Upper lobe of left lung (tissue), 4 donors: Measurements from ENCODE around the gene PTGIS.

Experiments
- EP300 ChIP-seq, 4 donors: sonication (generic); formaldehyde crosslinking; IDR thresholded peaks; one replicate each; pipeline ENCODE4 v1.5.1; 2017; ENCODE audit warnings: antibody characterized with exemption in 4 of 4, control low read depth in 2 of 4
- POLR2AphosphoS5 ChIP-seq, 2 donors: sonication (generic); formaldehyde crosslinking; IDR thresholded peaks; one replicate each; pipeline ENCODE4 v1.5.1; 2017; ENCODE audit warnings: antibody characterized with exemption in 2 of 2
- TF ChIP-seq, protein P1 (sequence below), 6 experiments: fragments of 450-650 bp in 4 of 6; fragments of 200-600 bp in 2 of 6; sonication (generic) in 2 of 6; IDR thresholded peaks; one replicate each; pipeline ENCODE4 v1.5.1; 2016 to 2019; ENCODE audit warnings: antibody characterized with exemption in 6 of 6

DNA sequence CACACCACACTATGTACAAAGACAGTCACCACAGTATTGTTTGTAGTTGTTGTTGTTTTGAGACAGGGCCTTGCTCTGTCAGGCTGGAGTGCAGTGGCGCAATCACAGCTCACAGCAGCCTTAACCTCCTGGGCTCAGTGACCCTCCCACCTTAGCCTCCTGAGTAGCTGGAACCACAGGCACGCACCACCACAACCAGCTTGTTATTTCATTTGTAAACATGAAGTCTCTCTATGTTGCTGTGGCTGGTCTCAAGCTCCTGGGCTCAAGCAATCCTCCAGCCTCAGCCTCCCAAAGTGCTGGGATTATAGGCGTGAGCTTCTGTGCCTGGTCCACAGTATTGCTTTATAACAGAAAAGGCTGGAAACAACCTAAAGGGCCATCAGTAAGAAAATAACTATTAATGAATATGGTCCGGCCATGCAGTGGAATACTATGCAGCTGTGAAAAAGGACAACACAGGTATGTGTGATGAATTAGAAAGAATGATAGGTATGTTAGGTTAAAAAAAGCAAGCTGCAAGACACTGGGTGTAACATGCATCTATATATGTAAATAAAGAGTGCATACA lies 30.0 kb upstream of the PTGIS start:
- TF ChIP-seq, protein P1, sequence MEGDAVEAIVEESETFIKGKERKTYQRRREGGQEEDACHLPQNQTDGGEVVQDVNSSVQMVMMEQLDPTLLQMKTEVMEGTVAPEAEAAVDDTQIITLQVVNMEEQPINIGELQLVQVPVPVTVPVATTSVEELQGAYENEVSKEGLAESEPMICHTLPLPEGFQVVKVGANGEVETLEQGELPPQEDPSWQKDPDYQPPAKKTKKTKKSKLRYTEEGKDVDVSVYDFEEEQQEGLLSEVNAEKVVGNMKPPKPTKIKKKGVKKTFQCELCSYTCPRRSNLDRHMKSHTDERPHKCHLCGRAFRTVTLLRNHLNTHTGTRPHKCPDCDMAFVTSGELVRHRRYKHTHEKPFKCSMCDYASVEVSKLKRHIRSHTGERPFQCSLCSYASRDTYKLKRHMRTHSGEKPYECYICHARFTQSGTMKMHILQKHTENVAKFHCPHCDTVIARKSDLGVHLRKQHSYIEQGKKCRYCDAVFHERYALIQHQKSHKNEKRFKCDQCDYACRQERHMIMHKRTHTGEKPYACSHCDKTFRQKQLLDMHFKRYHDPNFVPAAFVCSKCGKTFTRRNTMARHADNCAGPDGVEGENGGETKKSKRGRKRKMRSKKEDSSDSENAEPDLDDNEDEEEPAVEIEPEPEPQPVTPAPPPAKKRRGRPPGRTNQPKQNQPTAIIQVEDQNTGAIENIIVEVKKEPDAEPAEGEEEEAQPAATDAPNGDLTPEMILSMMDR (IDR thresholded peaks at IDR 0.05), result no peak
- TF ChIP-seq EP300 (IDR thresholded peaks at IDR 0.05) (no peak), POLR2AphosphoS5 (IDR thresholded peaks at IDR 0.05) (no peak)
